ENCODE results near the gene BLM.

DNA sequence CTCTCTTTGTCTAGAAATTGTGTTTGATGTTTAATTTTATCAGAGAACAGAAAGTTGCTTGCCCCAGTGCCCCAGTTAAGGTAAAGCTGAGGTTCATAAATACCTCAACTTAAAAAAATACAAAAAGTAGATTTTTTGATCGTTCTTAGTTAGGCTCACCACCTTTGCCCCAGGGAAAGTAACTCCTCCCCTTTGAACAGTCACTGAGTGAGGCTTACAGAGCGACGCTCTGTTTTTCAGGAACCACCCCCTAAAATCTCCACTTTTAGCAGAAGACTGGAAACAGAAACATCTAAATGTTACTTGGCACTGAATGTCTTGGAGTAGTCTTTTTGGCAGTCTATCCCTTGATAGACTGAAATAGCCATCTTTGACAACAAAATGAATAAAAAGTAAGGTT lies 24.9 kb downstream of the BLM start:
- TF ChIP-seq POLR2A (IDR thresholded peaks at IDR 0.05): no peak
- TF ChIP-seq, protein P1, sequence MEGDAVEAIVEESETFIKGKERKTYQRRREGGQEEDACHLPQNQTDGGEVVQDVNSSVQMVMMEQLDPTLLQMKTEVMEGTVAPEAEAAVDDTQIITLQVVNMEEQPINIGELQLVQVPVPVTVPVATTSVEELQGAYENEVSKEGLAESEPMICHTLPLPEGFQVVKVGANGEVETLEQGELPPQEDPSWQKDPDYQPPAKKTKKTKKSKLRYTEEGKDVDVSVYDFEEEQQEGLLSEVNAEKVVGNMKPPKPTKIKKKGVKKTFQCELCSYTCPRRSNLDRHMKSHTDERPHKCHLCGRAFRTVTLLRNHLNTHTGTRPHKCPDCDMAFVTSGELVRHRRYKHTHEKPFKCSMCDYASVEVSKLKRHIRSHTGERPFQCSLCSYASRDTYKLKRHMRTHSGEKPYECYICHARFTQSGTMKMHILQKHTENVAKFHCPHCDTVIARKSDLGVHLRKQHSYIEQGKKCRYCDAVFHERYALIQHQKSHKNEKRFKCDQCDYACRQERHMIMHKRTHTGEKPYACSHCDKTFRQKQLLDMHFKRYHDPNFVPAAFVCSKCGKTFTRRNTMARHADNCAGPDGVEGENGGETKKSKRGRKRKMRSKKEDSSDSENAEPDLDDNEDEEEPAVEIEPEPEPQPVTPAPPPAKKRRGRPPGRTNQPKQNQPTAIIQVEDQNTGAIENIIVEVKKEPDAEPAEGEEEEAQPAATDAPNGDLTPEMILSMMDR (IDR thresholded peaks at IDR 0.05): no peak
